ENCODE results near the gene CUL2. TPM values are rescaled to one million over a fixed set of nuclear protein-coding genes. Genes with fewer than 3 reads are reported as not detected.

The CUL2 gene
- total and polyA plus RNA-seq, 11 donors: 7.1 to 42.2 (median 31.6) TPM

DNA sequence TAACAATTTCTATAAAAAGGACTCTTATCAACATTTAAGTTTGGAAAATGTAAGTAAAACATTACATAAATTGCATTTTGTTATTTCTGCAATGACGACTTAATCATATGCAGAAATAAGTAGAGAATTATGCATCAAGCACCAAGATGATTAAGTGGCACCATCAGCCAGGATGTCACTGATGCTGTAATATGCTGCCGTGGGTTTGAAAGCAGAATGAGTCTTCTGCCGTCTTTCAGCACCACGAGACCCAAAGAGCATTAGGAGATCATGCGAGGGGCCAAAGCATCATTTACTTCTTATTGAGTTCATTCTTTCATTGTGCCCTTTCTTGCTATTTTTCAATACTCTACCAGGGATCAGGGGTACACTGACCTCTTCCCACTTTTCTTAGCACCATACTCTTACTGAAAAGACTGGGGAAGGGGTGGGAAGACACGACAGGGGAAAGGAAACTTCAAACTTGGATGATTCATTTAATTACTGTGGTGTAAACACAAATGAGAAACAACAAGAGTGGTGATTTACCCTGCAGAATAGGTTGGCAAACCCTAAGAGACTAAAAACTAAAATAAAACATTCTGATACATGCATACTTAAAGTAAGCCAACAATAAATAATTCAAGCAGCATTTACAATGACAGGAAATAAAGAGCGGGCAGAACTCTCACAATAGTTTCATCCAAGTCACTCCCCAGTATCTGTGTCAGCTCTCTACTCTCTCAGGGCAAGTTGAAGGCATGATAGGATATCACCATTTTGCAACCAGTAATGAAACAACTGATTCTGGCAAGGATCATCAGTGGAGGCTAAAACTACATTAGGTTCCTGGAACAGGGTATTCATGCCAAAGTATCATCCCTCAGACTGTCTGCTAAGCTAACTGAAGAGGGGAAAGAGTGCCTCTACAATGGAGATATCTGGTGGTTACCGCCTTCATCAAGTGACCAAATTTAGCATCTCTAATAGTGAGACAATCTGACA lies 70.8 kb downstream of the CUL2 start:
- H3K4me1 ChIP-seq: peaks cover 0 to 14% (median 0%) of the 10 kb centered on the region in 12 donors
- H3K9me3 ChIP-seq: no peaks in the 10 kb centered on the region
- no peak for TF ChIP-seq POLR2A (IDR thresholded peaks at IDR 0.05)
- no peak for ATAC-seq
- no peak overlapping the region for H3K27ac ChIP-seq
- no peak for DNase-seq
- intact Hi-C loops (cut with DNase I): loop anchor here in 4 of 10 donors (10.0 kb wide), 2 partner anchors 295 to 355 kb away; no protein-coding TSS in a partner anchor
- no peak overlapping the region for H3K4me3 ChIP-seq
- 77 to 84% (median 83%) methylated on average over 8 of the region's 8 CpGs for WGBS, 4 donors
- H3K36me3 ChIP-seq: peaks cover 0 to 80% (median 52%) of the 10 kb centered on the region in 9 donors
- no peaks in the 10 kb centered on the region for H3K27me3 ChIP-seq

DNA sequence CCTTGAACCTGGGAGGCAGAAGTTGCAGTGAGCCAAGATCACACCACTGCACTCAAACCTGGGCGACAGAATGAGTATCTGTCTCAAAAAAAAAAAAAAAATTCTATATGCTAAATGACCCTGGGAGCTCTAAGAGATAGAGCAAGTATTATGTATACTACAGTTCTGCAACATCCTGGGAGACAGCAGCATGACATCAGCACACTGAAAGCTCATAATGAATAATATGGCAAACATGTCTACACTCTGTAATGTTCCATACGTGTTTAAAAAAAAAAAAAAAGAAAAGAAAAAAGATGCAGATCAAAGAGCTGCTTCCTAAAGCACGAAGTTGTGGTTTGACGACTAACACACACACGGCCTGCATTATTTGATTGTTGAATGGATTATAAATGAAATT lies 72.5 kb downstream of the CUL2 start:
- DNase-seq: no peak
- Histone ChIP-seq H3K27ac (no peak overlapping the region), H3K36me3 (peaks cover 0 to 79% (median 49%) of the 10 kb centered on the region in 9 donors), H3K9me3 (no peaks in the 10 kb centered on the region), H3K4me1 (peaks cover 0 to 14% (median 0%) of the 10 kb centered on the region in 12 donors), H3K27me3 (no peaks in the 10 kb centered on the region), H3K4me3 (no peak overlapping the region)
- no peak for ATAC-seq
- no peak for TF ChIP-seq POLR2A (IDR thresholded peaks at IDR 0.05)
- no peak for TF ChIP-seq CTCF (IDR thresholded peaks at IDR 0.05)
- WGBS, 4 donors: 88 to 93% (median 92%) methylated on average over 5 of the region's 5 CpGs
- intact Hi-C loops (cut with DNase I): no loop called here

GRCh38 chr10:35015843-35016408 lies 74.2 kb downstream of the CUL2 start:
- H3K27me3 ChIP-seq: no peaks in the 10 kb centered on the region
- DNase-seq: no peak
- peaks cover 0 to 14% (median 0%) of the 10 kb centered on the region in 12 donors for H3K4me1 ChIP-seq
- 92 to 95% (median 94%) methylated on average over 5 of the region's 5 CpGs for WGBS, 4 donors
- intact Hi-C loops (cut with DNase I): no loop called here
- no peaks in the 10 kb centered on the region for H3K9me3 ChIP-seq
- H3K36me3 ChIP-seq: peaks cover 0 to 87% (median 60%) of the 10 kb centered on the region in 9 donors
- ATAC-seq: no peak
- no peak overlapping the region for H3K27ac ChIP-seq
- TF ChIP-seq POLR2A (IDR thresholded peaks at IDR 0.05) (no peak), CTCF (IDR thresholded peaks at IDR 0.05) (no peak)
- no peak overlapping the region for H3K4me3 ChIP-seq

GRCh38 chr10:35012781-35013180 lies 77.4 kb downstream of the CUL2 start:
- peaks cover 0 to 98% (median 82%) of the 10 kb centered on the region in 9 donors for H3K36me3 ChIP-seq
- TF ChIP-seq POLR2A (IDR thresholded peaks at IDR 0.05) (no peak), CTCF (IDR thresholded peaks at IDR 0.05) (no peak)
- no peaks in the 10 kb centered on the region for H3K27me3 ChIP-seq
- intact Hi-C loops (cut with DNase I): no loop called here
- ATAC-seq: no peak
- WGBS, 4 donors: 91 to 98% (median 93%) methylated on average over 8 of the region's 8 CpGs
- no peaks in the 10 kb centered on the region for H3K4me1 ChIP-seq
- H3K4me3 ChIP-seq: no peak overlapping the region
- H3K9me3 ChIP-seq: no peaks in the 10 kb centered on the region
- H3K27ac ChIP-seq: no peak overlapping the region
- no peak for DNase-seq
